VCaP (cell line): ENCODE data around the gene ACTL10.

ENCODE experiments used
- H3K27ac ChIP-seq: fragments of 450-650 bp; 2 replicates; pipeline ENCODE4 v1.5.1; 2017
- CTCF ChIP-seq: fragments of 450-650 bp; conservative IDR thresholded peaks from 2 replicates; pipeline ENCODE4 v1.5.1; 2017; ENCODE audit warnings: mild to moderate bottlenecking, moderate library complexity

ACTL10 gene

GRCh38 chr20:33667676-33668465 is 1.1 kb downstream of the ACTL10 start:
- H3K27ac ChIP-seq, result peak overlapping the region; percentile 98
- peak; percentile 97 for TF ChIP-seq CTCF

DNA sequence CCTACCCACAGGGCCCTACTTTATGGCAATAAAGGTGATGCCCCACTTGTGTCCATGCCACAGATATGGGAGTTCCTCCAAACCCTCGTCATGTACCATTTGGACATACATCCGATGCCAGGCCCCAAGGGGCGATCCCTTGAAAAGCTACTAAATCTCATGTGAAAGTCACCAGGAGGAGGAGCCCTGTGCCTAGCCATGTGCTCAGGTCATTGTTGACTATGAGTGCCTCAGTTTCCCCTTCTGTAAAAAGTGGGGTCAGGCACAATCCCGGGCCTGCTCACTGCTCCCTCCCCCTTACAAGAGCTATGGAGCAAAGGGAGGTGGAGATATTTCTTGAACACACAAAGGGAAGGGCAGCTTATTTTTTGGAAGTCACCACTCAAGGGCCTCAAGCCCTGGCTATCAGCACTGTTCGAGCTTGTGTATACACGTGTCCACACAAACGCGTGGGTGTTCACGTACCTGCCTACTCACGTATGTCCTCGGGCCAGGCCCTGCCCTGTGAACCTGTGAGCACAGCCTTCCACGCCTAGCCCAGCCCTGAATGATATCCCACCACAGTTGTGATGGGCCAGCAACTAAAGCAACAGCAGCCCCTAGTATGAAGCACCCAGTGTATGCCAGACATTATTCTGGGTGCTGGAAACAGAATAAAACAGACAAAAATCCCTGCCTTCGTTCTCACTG is 1.9 kb downstream of the ACTL10 start:
- no peak for TF ChIP-seq CTCF
- peak overlapping the region; percentile 98 for H3K27ac ChIP-seq

GRCh38 chr20:33669224-33669623 is 2.5 kb downstream of the ACTL10 start:
- H3K27ac ChIP-seq, result peak overlapping the region; percentile 98
- TF ChIP-seq CTCF, result no peak

DNA sequence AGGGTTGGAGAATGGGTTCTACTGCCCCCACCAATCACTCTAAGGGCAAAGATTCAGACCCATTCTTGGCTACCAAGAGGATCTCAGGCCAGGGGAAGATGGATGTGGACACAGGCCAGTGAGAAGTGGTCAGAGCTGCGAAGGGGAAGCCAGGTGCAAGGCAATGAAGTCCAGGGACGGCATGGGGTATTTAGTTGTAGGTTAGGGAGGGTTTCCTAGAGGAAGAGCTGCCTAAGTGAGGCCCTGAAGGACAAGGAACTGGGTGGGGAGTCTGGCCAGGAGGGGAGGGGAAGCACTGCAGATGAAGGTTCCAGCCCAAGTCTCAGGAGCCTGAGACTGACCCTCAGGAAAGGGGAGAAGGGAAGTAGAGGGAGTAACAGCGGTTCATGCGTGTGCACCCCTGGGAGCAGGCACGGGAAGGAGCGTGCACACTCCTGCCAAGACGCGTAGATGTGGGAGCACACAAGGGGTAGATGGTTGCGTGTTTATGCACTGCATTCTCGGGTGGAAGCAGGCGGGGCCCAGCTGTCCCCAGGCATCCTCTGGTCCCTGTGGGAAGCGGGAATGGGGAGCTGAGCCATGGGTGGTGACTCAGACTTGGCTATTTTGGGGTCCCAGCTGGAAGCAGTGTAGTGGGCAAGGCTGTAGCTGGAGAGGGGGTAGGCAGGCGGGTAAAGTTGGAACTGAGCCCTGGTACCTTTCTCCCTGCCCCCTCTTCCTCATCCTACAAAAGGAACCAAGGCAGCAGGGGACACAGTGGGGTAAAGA is 3.3 kb downstream of the ACTL10 start:
- no peak for TF ChIP-seq CTCF
- peak overlapping the region; percentile 98 for H3K27ac ChIP-seq

DNA sequence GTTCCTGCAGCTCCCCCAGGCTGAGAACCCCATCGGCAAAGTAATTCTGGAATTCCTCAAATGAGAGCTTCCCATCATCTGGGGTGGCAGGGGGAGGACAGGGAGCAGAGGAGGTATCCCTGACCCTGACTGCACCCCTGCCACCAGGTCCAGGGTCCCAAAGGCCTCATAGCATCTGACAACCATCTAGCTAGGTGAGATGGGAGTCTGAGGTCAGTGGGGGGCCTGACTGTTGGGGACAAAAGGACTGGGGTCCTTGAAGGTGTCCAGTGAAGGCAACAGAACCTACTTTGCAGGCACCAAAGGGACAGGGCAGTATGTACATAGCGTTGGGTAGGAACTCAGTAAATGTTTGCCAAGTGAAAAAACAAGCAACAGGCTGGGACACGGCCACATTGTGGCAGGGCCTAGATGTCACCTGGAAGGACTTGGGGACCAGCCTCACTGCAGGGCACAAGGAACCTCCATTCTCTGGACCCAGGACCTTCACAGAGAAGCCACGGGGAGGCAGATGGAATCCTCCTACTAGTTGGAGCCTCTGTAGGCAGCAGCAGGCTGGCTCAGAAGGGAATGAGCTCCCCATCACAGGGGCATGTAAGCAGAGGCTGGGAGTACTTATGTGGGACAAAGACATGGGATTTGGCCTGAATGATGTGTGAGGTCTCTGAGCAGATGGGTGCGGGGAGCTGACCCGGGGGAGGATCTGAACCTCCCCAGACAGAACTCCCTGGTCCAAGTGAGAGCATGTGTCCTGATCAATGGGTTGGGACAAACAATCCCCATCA is 4.2 kb downstream of the ACTL10 start:
- H3K27ac ChIP-seq, result peak overlapping the region; percentile 98
- TF ChIP-seq CTCF, result no peak

DNA sequence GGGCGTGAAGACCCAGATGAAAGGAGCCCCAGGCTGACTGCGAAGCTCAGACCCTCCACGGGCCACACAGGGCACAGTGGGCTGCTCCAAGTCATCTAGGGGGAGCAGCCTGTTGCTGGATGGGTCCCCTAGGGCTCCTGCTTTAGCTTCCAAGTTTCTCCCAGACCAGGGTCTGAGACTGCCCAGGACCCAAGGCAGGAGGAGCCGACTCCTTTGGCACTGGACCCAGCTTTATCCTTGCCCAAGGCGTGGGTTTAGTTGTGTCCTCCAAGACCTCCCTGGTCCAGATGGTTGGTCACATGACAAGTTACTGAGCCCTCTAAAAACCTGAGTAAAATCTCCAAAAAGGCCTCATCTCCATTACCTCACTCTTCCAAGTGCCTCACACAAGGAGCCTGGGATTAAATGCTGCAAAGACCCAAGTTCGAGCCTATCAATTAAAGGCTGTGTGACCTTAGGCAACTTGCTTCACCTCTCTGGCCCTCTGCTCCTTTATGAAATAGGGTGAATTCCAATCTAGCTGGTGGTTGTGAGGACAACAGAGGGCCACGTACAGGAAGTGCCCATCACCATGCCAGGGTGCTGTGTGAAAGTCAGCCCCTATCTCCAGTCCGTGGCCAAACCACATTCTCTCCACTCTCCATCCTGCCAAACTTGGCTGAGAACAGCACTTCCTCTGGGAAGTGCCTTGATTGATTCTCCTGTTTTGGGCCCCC is 5.0 kb downstream of the ACTL10 start:
- peak overlapping the region; percentile 98 for H3K27ac ChIP-seq

More for the DNA sequence above, 5.0 kb downstream of the ACTL10 start:
- TF ChIP-seq CTCF, result no peak
